MM.1S (cell line): ENCODE data around the gene COPZ2.

ENCODE experiments used
- CTCF ChIP-seq: fragments of 300-600 bp; sonication (generic); IDR thresholded peaks from 2 replicates; pipeline ENCODE4 v1.5.1; 2016; ENCODE audit warnings: antibody characterized with exemption, low read length, mixed read lengths
- EZH2 ChIP-seq: fragments of 300-600 bp; sonication (generic); optimal IDR thresholded peaks from 2 replicates; pipeline ENCODE3; 2017; ENCODE audit warnings: low read depth, mild to moderate bottlenecking, antibody characterized with exemption, low read length, mixed read lengths
- EZH2phosphoT487 ChIP-seq: fragments of 300-600 bp; sonication (generic); IDR thresholded peaks from 2 replicates; pipeline ENCODE4 v1.6.1; 2018; ENCODE audit warnings: antibody characterized with exemption, low read length

GRCh38 chr17:47993964-47994363, 43.6 kb downstream of the COPZ2 start:
- TF ChIP-seq CTCF (no peak), EZH2 (no peak), EZH2phosphoT487 (no peak)
